Hepatic stellate cell (primary cell): Measurements from ENCODE around the gene SLC22A23.
A peak's percentile ranks its signal among the peaks of the same experiment; 100 is the strongest.
"Not testable (repeated sequence)": the region's sequence is repeated elsewhere in the genome, so short reads cannot be mapped to it uniquely, and the experiment has no call there.

ENCODE experiments used
- DNase-seq: peaks from one replicate; pipeline ENCODE4 v3.0.0; 2011; ENCODE audit warnings: low spot score

The SLC22A23 gene

DNA sequence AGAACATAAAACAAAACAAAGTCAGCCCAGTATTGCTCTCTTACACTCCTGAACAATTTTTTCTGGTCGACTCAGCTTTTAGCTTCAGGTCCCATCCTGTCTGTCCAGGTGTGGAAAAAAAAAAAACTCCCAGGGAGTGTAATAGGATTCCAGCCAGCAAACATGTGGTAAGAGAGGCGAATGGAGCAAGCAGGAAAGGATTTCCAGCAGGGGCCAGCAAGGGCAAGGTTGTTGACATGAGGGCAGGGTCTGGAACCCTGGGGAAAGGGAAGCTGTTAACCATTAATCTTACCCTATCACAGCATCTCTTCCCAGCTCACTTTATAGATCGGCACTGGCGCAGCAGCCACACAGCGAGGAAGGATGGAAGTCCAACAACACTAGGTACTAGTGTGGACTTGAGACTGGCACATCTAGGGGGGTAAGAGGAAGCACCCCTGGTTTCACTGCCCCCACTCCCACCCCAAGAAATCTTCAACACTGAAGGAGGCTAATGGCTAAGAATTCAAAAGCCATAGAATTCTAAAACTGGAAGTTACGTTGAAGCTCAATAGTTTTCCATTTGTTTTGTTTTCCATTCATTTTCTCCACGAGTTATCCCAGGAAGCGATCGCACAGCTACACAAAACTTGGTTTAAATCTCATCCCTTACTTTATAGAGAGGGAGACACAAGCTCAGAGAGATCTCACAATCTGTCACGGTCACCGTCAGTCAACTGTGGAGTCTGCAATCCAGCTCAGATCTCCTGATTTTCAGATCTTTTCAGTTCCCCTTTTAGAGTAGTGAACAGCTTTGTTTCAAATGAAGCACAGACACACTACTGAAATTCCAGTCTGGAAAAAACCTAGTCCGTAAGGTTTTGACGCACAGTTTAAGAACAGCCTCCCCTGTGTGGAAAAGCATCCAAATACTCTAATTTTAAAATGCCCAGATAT lies 53.3 kb downstream of the SLC22A23 start:
- DNase-seq = no peak

DNA sequence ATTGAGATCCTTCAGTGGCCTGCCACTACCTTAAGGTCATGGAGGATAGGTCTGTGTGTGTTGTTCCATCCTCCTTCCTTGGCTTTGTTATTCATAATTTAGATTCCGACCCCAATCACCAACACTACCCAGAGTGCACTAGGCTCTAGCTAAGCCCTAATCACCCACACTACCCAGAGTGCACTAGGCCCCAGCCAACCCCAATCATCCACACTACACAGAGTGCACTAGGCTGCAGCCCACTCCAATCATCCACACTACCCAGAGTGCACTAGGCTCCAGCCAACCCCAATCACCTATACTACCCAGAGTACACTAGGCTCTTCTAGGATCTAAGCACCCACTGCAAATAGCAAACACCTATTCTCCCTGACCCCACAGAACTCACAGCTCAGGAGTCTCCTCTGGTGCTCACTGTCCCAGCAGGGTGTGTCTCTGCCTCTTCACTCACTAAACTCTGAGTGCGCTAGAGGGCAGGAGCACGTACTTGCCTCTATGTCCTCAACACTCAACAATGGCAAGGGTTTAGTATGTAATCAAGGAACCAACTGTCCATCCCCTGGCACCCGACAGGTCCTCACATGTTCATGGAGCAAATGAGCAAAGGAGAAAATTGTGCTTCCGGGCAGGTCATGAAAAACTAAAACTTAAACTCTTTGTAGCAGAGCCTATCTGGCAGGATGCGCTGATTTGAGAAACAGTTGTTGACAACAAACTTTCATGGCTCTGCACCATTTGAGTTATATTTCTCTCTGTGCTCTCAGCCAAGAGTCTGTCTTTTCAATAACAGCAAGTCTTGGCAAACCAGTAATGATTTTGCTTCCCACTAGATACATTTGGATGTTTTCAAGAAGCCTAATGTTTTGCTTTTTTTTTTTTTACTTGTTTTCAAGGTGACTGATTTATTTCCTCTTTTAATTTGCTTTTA lies 54.3 kb downstream of the SLC22A23 start:
- no peak for DNase-seq

DNA sequence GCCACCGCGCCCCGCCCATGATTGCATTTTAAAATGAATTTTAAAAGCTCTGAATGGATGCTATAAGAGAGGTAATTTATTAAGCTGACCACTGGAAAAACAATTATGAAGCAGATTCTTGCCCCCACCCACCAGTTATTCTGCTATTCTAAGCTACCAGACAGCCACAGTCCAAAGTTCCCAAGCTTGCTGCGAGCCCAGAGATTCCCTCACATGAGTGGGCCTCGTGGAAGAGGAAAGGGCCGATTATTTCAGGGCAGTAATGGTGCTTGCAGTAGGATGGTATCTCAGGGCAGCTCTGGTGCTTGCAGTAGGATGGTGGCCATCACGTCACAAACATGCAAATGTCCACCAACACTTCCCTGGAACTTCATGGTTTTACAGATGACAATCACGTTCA lies 56.7 kb downstream of the SLC22A23 start:
- DNase-seq = no peak

DNA sequence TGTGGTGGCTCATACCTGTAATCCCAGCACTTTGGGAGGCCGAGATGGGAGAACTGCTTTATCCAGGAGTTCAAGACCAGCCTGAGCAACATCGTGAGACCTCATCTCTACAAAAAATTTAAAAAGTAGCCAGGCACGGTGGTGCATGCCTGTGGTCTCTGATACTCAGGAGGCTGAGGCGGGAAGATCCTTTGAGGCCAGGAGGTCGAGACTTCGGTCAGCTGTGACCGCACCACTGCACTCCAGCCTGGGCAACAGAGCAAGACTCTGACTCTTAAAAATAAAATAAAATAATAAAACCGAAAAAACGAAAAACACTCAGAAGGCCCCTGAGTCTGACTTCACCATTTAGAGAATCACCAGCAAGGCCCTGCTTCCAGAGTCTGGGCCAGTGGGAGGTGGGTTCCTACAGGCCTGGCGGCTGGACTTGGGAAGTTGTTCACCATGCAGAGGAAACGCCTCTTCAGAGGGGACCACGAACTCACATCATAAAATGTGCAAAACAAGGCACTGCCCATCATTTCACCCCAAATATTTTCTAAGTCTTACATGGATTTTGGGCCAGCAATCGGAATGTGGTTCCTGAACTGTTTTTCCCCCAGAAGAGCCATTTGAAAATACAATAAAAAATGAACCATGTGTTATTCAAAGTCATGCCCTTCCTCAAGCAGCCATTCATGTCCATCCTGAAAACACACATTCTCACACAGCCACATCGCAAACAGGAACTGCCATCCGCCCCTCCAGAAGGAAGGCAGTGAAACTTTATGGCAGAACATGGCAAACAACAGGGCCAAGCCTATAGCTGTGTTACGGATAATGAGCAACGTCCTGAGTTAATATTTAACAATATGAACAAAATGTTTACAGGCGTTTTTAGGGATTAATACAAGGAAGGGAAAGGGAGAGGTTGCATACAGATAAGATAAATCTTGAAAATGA lies 57.8 kb downstream of the SLC22A23 start:
- DNase-seq = no peak

DNA sequence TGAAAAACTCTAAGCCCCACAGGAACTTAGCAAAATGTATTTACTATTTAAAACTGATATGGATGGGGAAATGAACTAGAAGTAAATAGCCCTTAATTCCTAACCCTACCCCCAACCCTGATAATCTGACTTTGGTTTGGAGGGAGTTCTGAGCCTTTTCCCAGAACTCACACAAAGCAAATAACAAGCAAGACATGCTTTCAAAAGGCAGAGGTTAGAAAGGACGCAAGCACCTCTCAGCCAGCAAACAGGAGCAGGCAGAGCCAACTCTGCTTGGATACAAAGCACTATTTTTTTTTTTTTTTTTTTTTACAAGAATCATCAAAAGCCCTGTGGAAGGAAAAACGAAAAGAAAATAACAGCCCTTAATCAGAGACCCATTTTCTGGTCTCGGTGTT lies 58.7 kb downstream of the SLC22A23 start:
- no peak for DNase-seq

DNA sequence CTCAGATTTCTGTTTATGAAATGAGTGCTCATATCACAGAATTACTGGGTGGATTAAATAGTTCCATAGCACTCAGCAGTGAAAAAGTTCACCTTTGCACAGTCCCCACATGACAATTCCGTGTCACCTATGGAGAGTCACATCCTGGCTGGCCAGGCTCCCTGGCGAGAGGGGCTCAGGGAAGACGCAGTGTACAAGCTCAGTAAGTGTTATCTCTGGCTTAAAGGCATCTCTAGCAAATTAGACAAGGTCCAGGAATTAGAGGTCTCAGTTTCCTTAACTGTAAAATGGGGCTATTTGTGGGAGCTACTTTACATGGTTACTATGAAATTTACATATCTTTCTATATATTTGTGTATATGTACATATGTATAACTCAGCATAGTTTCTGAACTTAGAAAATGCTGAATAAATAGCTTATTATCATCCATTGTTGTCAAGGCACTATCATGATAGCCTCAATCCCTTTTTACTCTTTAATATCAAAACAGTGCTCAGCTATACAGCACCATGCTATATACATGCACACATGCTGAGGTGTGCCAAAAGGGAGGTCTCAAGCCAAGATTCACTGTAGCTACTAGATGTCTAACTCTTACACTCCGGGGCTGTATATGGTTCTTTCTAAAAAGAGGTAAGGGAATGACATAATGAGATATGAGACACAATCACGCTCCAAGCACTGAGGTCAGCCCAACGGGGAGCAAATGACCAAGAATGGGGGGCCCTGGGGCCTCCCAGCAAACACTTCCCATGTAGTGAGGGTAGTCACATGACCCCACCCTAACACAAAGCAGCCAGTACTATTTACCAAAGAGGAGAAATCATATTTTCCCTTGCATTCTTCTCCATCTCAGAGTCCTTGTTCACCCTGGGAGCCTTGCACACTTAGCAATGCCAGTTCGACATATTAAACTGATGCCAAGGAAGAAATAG lies 59.4 kb downstream of the SLC22A23 start:
- no peak for DNase-seq

DNA sequence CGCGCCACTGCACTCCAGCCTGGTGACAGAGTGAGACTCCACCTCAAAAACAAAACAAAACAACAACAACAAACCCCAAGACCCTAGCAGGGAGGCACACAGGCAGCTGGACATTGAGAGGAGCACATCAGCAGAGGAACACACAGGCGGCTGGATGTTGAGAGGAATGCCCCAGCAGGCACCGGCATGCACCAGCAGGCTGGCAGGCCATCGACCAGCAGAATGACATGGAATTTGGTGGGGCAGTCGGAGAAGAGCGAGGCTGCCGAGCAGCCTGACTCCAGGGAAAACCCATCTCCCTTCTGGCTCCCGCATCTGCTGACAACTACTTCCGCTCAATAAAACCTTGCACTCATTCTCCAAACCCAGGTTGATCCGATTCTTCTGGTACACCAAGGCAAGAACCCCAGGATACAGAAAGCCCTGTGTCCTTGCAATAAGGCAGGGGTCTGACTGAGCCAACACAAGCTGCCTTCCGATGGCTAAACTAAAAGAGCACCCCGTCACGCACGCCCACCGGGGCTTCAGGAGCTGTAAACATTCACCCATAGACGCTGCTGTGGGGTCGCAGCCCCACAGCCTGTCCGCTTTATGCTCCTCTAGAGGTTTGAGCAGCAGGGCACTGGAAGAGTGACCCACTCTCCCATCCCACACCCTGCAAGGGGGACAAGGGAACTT lies 60.2 kb downstream of the SLC22A23 start:
- DNase-seq = no peak

DNA sequence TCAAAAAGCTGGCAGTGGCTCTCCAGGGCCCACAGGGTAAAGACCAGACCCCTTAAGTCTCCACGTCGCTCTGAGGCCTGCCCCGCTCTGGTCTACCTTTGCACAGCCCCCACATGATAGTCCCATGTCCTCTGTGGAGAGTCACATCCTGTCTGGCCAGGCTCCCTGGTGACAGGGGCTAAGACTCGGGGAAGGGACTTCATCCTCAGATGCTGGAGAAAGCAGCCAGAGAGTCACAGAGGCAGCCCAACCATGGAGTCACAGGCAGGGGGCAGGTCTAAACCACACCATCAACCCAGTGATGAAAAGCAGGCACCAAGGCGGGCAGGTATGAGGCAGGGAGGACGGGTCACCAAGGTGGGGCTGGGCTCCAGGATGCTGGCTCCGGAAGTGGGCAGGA lies 62.2 kb downstream of the SLC22A23 start:
- DNase-seq = no peak

DNA sequence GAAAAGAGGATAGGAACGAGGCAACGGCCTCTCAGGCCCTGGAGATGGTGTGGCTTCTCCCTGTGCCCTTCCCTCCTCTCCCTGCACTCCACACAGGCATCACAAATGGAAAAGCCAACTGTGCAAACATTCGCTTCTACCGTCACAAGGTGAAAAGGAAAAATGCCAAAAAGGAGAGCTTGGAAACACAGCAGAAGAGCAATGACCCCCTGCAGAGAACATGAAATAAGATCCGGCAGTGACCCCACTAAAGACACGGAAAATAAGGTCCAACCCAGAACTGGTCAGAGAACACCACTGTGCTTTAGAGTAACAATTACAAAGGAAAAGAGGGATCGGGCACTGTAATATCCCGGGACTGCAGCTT lies 63.0 kb downstream of the SLC22A23 start:
- no peak for DNase-seq

DNA sequence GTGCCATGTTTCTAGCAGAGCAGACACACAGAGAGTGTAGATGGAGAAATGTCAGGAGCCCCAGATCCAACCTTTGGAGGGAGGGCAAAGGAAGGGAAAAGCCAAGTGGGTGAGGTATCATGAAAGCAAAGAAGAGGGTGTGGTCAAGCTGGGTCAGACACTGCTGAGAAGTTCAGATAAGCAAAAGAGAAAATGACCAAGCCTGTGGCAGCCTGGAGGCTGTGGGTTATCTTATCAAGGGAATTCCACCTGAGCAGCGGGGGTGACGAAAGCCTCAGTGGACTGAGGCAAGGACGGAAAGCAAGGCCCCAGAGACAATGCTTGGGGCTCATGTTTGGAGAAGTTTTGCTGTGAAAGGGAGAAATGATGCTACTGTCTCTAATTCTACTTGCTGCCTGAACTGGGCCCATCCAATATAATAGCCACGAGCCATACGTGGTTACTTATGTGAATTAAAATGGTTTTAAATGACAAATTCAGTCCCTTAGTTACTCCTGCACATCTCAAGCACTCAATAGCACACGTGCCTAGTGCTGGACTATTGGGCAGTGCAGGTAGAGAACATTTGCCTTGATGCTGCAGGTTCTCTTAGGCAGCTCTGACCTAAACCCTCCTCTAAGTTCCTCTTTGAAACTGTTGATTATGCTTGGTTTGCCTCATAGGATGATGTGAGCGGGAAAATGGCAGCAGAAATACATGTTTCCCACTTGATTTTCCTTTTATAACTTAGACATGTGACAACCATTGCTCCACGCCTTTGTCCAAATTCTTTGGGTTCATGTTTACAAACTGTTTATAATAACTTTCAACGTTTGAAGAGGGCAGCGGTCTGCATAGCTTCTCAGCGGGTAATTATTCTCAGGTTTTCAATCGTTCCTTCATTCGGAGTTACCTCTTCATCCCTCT lies 63.7 kb downstream of the SLC22A23 start:
- no peak for DNase-seq

DNA sequence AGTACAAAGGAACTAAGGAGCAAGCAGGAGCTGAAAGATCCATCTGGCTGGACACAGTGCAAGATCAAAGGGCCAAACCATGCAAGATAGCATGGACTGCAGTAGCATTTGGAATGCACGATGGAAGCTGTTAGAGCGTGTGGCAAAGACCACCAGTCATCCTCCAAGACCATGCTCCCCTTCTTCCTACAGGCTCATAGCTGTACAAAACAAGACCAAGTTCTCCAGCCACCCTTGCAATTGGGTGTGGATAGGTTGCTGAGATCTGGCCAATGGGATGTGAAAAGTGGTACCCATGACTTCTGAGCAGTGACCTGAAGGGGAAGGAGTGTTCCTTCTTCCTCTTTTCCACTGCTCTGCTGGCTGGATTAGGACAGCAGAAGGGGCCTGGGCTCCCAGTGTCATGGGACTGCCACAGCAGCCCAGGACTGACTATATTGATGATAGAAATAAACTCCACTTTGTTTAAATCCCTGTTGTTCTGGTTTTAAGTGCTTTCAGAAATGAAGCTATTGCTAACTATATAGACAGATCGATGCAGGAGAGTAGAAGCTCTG lies 64.9 kb downstream of the SLC22A23 start:
- no peak for DNase-seq

DNA sequence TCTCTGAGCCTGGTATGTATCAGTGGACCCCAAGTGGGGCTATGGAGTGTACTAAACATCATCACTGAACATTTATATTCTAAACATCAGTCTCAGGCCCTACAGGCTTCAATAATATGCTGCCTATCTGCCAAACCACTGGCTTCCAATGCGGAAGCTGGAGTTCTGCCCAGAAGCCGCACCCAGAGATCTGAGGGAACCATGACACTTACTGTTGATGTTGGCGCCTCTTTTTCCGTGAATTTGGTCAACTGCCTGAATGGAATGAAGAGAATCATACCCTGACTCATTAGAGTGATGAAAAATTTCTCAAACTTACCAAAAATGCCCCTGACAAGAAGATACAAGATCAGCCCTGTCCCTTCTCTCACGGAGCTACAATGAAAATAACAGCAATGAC lies 66.2 kb downstream of the SLC22A23 start:
- DNase-seq = peak; percentile 16

DNA sequence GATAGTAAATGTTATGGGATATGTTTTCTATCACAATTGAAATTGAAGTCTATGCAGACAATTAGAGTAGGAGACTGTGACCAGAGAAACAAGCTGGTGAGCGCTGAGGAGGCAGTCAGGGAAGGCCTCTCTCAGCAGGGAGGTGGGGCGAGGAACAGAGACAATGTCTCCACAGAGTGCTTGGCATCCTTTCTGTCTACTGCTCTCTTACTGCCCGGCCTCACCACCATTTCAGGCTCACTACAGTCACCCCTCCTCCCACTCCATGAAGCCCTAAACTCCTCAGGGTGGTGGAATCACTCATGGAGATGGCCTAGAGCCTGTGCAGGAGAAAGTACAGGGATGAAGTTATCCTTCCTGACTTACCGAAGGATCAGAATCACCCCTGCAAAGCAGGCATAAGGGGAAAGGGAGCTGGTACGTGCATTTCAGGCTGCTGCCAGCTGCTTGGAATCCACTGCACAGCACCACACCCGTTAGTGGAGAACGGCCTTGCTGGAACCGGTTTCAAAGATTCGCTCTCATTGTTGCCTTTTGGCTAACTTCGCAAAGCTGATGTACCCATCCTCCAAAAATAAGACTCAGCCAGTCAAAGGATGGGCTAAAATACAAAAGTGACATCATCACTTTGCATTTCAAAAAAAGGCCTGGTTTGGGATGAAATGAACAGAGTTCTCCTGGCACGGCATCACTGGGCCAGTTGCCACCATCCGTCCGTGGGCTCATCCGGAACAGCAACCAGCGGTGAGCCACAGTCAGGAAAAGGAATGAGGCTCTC lies 67.3 kb downstream of the SLC22A23 start:
- DNase-seq = no peak

DNA sequence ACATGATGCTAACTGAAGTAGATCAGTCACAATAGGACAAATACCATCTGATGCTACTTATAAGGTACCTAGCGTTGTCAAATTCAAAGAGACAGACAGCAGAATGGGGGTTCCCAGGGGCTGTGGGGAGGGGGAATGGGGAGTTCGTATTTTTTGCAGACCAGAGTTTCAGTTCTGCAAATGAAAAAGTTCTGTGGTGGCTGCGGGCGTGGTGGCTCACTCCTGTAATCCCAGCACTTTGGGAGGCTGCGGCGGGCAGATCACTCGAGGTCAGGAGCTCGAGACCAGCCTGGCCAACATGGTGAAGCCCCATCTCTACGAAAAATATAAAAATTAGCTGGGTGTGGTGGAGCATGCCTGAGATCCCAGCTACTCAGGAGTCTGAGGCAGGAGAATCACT lies 68.1 kb downstream of the SLC22A23 start:
- no peak for DNase-seq

DNA sequence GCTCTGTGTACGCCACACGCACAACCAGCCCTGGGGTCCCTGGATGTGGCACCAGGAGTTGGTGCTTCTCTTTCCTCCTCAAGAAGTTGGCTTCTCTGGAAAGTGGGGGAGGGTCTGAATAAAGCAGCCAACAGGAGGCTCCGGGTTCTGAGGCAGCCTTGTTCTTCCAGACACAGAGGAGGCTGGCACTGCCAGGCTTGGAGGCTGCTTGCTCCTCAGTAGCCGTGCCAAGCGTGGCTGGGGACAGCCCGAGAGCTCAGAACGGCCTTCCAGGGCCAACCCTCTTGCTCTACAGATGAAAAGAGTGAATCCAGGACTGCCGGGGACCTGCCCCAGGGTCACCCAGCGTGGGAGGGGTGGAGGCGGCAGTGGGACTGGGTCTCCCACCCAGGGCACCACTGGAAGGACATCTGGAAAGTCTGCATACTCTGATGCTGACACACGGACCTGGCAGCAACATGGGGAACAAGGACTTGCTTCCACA lies 70.4 kb downstream of the SLC22A23 start:
- no peak for DNase-seq

DNA sequence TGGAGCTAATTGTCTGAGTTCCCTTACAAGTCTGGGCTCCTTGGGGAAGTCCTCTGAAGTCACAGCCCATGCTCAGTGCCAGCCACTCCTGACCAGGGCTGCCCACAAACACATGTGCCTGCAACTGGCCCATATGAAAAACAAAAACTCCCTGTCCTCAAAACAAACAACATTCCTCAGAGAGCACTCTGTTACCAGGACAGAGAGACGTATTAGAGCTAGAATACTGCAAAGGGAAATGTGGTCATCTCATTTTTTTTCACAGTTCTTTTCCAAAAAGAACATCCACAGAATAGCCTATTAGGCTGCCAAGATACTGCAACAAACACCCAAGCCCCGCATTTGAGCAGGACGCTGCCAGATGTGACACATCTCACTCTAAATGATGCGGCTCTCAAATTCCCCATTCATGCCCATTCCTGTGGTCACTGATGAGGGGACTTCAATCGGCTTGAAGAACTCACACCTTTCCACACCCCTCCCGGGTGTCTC lies 71.1 kb downstream of the SLC22A23 start:
- DNase-seq = no peak

DNA sequence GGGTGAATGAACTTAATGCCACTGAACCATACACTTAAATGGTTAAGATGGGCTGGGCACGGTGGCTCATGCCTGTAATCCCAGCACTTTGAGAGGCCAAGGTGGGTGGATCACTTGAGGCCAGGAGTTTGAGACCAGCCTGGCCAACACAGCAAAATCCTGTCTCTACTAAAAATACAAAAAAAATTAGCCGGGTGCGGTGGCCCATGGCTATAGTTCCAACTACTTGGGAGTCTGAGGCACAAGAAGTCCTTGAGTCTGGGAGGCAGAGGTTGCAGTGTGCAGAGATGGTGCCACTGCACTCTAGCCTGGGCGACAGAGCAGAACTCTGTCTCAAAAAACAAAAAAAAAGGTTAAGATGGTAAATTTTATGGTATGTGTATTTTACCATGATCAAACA lies 71.7 kb downstream of the SLC22A23 start:
- DNase-seq = not testable (repeated sequence)
